GM12891 (cell line): ENCODE data around the gene NPBWR2.
A peak's percentile ranks its signal among the peaks of the same experiment; 100 is the strongest.

Source experiments
- DNase-seq: peaks from one replicate; pipeline ENCODE4 v3.0.0; 2011; ENCODE audit warnings: low spot score; ENCODE audit not compliant: insufficient read length
- FAIRE-seq: peaks from 2 replicates; lab custom pipeline; 2011; peaks lifted over from hg19 to GRCh38; lab: Jason Lieb, UNC
- PAX5 ChIP-seq: IDR thresholded peaks from 2 replicates; pipeline ENCODE4 v1.6.1; 2011; ENCODE audit warnings: low read length, moderate library complexity, mild to moderate bottlenecking; ENCODE audit not compliant: insufficient read depth, severe bottlenecking
- POLR2A ChIP-seq: IDR thresholded peaks from 2 replicates; pipeline ENCODE4 v1.6.1; 2011; ENCODE audit warnings: low read depth, low read length, control low read depth
- POLR2AphosphoS5 ChIP-seq: IDR thresholded peaks from 2 replicates; pipeline ENCODE4 v1.6.1; 2011; ENCODE audit warnings: low read depth, low read length, control low read depth
- POU2F2 ChIP-seq: IDR thresholded peaks from 2 replicates; pipeline ENCODE4 v1.6.1; 2011; ENCODE audit warnings: low read depth, mild to moderate bottlenecking, control low read depth, low read length, moderate library complexity
- SPI1 ChIP-seq: IDR thresholded peaks from 2 replicates; pipeline ENCODE4 v1.6.1; 2011; ENCODE audit warnings: low read depth, low read length, control low read depth
- TAF1 ChIP-seq: IDR thresholded peaks from 2 replicates; pipeline ENCODE4 v1.6.1; 2011; ENCODE audit warnings: low read depth, low read length, control low read depth

NPBWR2 gene

DNA sequence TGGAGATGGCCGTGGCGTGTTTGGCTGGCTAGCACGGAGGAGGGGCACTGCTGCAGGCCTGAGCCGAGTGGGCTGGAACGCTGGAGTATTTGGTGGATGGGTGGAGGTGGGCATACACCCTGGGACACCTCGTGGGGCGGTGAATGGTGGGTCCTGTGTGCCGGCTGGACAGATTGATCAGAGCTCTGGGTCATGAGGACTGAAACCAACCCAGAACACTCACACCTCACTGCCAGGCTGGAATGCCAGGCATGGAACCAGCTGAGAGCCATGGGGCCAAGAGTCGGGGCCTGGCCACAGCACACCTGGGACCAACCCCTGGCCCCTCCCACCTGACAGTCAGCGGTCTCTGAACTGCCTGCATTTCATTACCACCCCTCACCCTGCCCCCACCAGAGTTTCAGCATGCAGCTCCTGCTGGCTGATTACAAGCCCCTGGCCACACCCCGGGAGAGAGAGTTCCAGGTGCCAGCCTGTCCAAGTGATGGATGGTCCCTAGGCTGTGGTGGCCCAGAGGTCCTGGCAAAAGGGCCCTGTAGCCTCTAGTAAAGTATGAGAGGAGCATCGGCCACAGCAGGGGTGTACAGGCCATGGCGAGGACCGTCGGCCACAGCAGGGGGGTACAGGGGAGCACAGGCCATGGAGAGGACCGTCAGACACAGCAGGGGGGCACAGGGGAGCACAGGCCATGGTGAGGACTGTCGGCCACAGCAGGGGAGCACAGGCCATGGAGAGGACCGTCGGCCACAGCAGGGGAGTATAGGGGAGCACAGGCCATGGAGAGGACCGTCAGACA lies 3.3 kb downstream of the NPBWR2 start:
- TF ChIP-seq SPI1 (no peak), TAF1 (no peak), POLR2AphosphoS5 (no peak), POLR2A (no peak), POU2F2 (no peak)
- DNase-seq (no peak), FAIRE-seq (no peak)

DNA sequence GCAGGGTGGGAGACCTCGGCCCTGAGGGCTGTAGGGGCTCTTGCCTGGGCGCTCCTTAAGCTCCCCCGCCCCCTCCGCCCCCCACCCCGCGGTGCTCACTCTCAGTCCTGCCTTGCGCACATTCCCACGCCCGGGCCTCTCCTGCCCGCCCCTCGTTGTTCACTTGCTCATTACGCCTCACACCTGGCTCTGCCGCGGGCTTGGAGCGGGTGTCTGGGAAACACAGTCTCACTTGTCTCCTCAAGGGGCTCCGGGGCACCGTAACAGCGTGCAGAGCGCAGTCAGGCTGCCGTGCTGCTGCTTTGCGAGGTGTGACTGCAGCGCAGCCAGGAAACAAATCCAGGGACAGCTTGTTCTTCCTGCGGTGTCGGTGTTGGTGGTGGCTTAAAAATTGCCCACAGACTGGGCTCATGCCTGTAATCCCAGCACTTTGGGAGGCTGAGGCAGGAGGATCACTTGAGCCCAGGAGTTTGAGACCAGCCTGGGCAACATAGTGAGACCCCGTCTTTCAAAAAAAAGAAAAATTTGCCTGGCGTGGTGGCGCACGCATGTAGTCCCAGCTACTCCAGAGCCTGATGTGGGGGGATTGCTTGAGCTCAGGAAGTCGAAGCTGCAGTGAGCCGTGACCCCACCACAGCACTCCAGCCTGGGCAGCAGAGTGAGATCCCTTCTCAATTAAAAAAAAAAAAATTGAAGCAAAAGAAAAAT lies 4.6 kb downstream of the NPBWR2 start:
- no peak for TF ChIP-seq PAX5
- TF ChIP-seq TAF1, result no peak
- TF ChIP-seq POU2F2, result no peak
- TF ChIP-seq POLR2AphosphoS5, result no peak
- no peak for TF ChIP-seq POLR2A
- no peak for TF ChIP-seq SPI1
- FAIRE-seq, result no peak
- no peak for DNase-seq

DNA sequence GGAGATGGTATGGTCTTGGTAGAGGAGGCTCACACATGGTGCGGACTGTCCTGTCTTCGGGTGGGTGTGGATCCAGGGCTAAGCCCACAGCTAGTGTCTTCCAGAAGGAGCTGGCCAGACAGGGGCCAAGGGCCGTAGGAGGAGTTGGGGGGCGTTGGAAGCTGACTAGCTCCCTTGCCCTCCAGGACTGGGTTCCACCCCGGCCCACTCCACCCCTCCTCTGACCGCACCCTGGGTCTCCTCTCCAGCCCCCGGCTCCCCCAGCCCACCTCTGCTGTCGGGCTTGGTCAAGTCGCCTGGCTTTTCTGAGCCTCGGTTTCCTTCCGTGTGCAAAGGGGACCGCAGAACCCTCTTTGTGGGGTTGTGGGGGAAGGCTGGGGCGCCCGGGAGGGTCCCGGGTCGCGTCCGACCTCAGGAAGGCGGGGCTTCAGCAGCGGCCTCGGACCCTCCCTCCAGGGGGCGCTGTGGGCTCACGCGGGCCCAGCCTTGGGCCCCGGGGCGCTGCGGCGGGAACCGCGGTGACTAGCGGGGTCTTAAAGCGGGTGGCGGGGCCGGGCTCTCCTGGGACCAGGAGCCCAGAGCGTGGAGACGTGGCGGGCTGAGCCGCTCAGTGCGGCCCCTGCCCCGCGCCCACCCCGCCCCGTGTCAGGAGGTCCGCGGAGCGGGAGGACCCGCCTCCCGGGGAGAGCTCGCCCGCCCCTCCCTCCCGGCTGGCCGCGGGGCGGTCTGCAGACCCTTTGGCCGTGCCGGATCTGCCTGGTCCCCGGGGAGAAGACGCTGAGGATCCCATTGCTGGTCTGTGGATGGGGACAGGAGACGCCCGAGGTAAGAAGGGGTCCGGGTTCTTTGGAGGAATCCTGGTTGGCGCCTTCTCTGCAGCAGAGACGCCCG lies 5.4 kb downstream of the NPBWR2 start:
- TF ChIP-seq SPI1 (no peak), POLR2A (no peak), POLR2AphosphoS5 (no peak), TAF1 (no peak), POU2F2 (no peak), PAX5 (no peak)
- FAIRE-seq (peak; percentile 56), DNase-seq (peak; percentile 90)

- TF ChIP-seq PAX5 (no peak), SPI1 (no peak), POLR2A (no peak), TAF1 (no peak), POLR2AphosphoS5 (no peak), POU2F2 (no peak)
- DNase-seq, result no peak
- no peak for FAIRE-seq
These were observed 6.2 kb downstream of the NPBWR2 start for GRCh38 chr20:64100946-64101688.

GRCh38 chr20:64100566-64100888 lies 6.8 kb downstream of the NPBWR2 start:
- DNase-seq (no peak), FAIRE-seq (no peak)
- TF ChIP-seq SPI1 (no peak), POU2F2 (no peak), POLR2A (no peak), TAF1 (no peak), POLR2AphosphoS5 (no peak), PAX5 (no peak)

- FAIRE-seq, result peak; percentile 83
- DNase-seq, result no peak
- no peak for TF ChIP-seq PAX5
- TF ChIP-seq POU2F2, result peak; percentile 80
- TF ChIP-seq SPI1, result peak; percentile 41
These were observed 7.3 kb downstream of the NPBWR2 start for GRCh38 chr20:64099880-64100565.

DNA sequence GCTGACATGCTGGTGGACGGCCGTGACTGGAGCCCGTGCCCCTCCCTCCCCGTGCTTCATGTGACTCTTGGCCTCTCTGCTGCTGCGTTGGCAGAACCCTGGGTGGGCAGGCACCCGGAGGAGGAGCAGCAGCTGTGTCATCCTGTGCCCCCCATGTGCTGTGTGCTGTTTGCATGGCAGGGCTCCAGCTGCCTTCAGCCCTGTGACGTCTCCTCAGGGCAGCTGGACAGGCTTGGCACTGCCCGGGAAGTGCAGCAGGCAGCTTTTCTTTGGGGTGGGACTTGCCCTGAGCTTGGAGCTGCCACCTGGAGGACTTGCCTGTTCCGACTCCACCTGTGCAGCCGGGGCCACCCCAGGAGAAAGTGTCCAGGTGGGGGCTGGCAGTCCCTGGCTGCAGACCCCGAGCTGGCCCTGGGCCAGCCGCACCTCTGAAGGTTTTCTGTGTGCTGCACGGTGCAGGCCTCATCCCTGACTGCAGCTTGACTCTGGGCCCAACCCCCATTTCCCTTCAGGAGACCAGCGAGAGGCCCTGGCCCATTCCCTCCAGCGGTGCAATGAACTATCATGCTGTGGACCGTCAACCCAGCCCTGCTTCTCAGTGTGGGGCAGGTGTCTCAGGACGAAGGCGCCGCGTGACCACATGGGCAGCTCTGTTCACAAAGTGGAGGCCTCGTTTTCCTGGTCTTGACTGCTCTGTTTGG lies 8.1 kb downstream of the NPBWR2 start:
- DNase-seq (no peak), FAIRE-seq (no peak)
- TF ChIP-seq TAF1 (no peak), POLR2A (no peak), PAX5 (no peak), POU2F2 (no peak), POLR2AphosphoS5 (no peak), SPI1 (no peak)
